ENCODE measurements around the gene ZNF514.

DNA sequence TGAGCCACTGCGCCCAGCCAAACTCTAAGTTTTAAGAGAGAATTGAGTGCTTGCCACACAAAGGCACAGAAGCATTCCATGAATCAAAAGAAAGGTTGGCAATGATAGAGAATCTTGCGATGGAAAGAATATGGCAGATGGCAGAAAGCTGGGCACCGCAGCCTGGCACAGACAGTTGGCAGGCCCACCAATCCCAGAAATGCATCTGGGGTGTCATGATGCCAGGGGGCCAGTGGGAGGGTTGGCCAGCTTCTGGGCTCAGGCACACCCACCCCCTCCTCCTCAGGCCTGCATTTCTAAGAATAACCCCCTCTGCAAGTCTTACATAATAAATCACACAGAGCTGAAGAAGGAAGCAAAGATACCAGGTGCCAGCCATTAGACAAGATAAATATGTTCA is 25.5 kb upstream of the ZNF514 start:
- no peak for TF ChIP-seq EP300 (IDR thresholded peaks at IDR 0.05; ENCODE audit: borderline replicate concordance)
- no peak for TF ChIP-seq TAF1 (IDR thresholded peaks at IDR 0.05; ENCODE audit: low read depth)
- no peak for TF ChIP-seq REST (IDR thresholded peaks at IDR 0.05; ENCODE audit: low read depth)
- no peak for TF ChIP-seq TCF12 (IDR thresholded peaks at IDR 0.05; ENCODE audit: low read depth)
- TF ChIP-seq RAD21 (IDR thresholded peaks at IDR 0.05; ENCODE audit: low read depth), result no peak
- no peak for TF ChIP-seq CREB1 (IDR thresholded peaks at IDR 0.05; ENCODE audit: low read depth)
- TF ChIP-seq YY1 (IDR thresholded peaks at IDR 0.05; ENCODE audit: low read depth), result no peak
- TF ChIP-seq NFIC (IDR thresholded peaks at IDR 0.05), result no peak
- no peak for TF ChIP-seq TEAD4 (IDR thresholded peaks at IDR 0.05)
- no peak for TF ChIP-seq MAX (IDR thresholded peaks at IDR 0.05)
- TF ChIP-seq FOXM1 (IDR thresholded peaks at IDR 0.05; ENCODE audit: borderline replicate concordance, low read depth), result no peak
- TF ChIP-seq USF1 (IDR thresholded peaks at IDR 0.05), result no peak

All from Ishikawa (cell line).